HCT116 (cell line): ENCODE data around the gene NRP1.
A peak's percentile ranks its signal among the peaks of the same experiment; 100 is the strongest.

Experiments used
- ELF1 ChIP-seq: IDR thresholded peaks from 2 replicates; pipeline ENCODE4 v1.6.1; 2012; ENCODE audit warnings: low read depth, borderline replicate concordance
- EZH2 ChIP-seq: fragments of 200-600 bp; sonication (generic); IDR thresholded peaks from 2 replicates; pipeline ENCODE4 v1.6.1; 2017; ENCODE audit warnings: antibody characterized with exemption, mixed run types
- POLR2A ChIP-seq: IDR thresholded peaks from 2 replicates; pipeline ENCODE4 v1.7.0; 2011; ENCODE audit warnings: borderline replicate concordance; ENCODE audit not compliant: insufficient read depth, insufficient read length; ENCODE audit errors: extremely low read depth
- RAD21 ChIP-seq: IDR thresholded peaks from 2 replicates; pipeline ENCODE4 v1.6.1; 2012; ENCODE audit warnings: low read depth, mild to moderate bottlenecking
- REST ChIP-seq: IDR thresholded peaks from 2 replicates; pipeline ENCODE4 v1.6.1; 2012; ENCODE audit warnings: low read depth
- TCF7L2 ChIP-seq: IDR thresholded peaks from 2 replicates; pipeline ENCODE4 v1.7.0; 2011; ENCODE audit warnings: borderline replicate concordance, inconsistent platforms; ENCODE audit not compliant: insufficient read depth, insufficient read length; ENCODE audit errors: extremely low read depth
- YY1 ChIP-seq: IDR thresholded peaks from 2 replicates; pipeline ENCODE4 v1.6.1; 2011; ENCODE audit warnings: low read length, low read depth, moderate library complexity, mild to moderate bottlenecking; ENCODE audit not compliant: insufficient replicate concordance; ENCODE audit errors: extremely low read depth
- TF ChIP-seq, protein P1 (sequence below): IDR thresholded peaks from 2 replicates; pipeline ENCODE4 v1.6.1; 2012
- TF ChIP-seq, protein P2 (sequence below), 3 experiments: fragments of 200-600 bp in 1 of 3; sonication (generic) in 1 of 3; IDR thresholded peaks in 2 of 3; conservative IDR thresholded peaks in 1 of 3; 2 replicates each; pipeline ENCODE4 v1.5.1; 2012 to 2017; ENCODE audit warnings: low read depth in 2 of 3, low read length in 2 of 3, antibody characterized with exemption in 1 of 3, borderline replicate concordance in 1 of 3, control low read depth in 1 of 3, mild to moderate bottlenecking in 1 of 3, mixed read lengths in 1 of 3, mixed run types in 1 of 3, moderate library complexity in 1 of 3; ENCODE audit not compliant: insufficient read depth in 1 of 3

- TF ChIP-seq, protein P1, sequence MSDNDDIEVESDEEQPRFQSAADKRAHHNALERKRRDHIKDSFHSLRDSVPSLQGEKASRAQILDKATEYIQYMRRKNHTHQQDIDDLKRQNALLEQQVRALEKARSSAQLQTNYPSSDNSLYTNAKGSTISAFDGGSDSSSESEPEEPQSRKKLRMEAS, result peak; percentile 11; the same call in 1 of the 2 replicates
- TF ChIP-seq REST (no peak), POLR2A (no peak), TCF7L2 (peak; percentile 89), YY1 (no peak), ELF1 (no peak), EZH2 (no peak), RAD21 (peak; percentile 22; the same call in 1 of the 2 replicates)
- TF ChIP-seq, protein P2, sequence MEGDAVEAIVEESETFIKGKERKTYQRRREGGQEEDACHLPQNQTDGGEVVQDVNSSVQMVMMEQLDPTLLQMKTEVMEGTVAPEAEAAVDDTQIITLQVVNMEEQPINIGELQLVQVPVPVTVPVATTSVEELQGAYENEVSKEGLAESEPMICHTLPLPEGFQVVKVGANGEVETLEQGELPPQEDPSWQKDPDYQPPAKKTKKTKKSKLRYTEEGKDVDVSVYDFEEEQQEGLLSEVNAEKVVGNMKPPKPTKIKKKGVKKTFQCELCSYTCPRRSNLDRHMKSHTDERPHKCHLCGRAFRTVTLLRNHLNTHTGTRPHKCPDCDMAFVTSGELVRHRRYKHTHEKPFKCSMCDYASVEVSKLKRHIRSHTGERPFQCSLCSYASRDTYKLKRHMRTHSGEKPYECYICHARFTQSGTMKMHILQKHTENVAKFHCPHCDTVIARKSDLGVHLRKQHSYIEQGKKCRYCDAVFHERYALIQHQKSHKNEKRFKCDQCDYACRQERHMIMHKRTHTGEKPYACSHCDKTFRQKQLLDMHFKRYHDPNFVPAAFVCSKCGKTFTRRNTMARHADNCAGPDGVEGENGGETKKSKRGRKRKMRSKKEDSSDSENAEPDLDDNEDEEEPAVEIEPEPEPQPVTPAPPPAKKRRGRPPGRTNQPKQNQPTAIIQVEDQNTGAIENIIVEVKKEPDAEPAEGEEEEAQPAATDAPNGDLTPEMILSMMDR (IDR thresholded peaks at IDR 0.05 in 2 of 3, conservative IDR thresholded peaks at IDR 0.05 in 1 of 3; ENCODE audit: borderline replicate concordance in 1 of 3, insufficient read depth in 1 of 3, low read depth in 2 of 3, low read length in 2 of 3), result no peak
Measured at GRCh38 chr10:33365871-33366411, 31.5 kb upstream of the NRP1 start.
